Measurements from ENCODE around the gene STXBP1. TPM values are rescaled to one million over a fixed set of nuclear protein-coding genes. Genes with fewer than 3 reads are reported as not detected.
A peak's percentile ranks its signal among the peaks of the same experiment; 100 is the strongest.

The STXBP1 gene
- total and polyA plus RNA-seq, 9 of the 15 experiments (the other 6 are each of a cell fraction or from before 2014, with no cell fraction given) = 4.6 to 35.1 (median 9.7) TPM

- CTCF ChIA-PET (ENCODE audit: low intra/inter-chr PET ratio) = no interaction called here
- WGBS (ENCODE audit: insufficient coverage, low coverage, missing lambda C conversion rate) = 54% methylated on average over 10 of the region's 10 CpGs
- H3K9me1 ChIP-seq (ENCODE audit: control insufficient read depth, insufficient read depth, low read length) = no peaks in the 10 kb centered on the region
- DNase-seq (ENCODE audit: extremely low read depth in 1 of 4, low spot score in 3 of 4) (no peak), ATAC-seq (no peak), FAIRE-seq (no peak)
- no peak overlapping the region for H3K4me3 ChIP-seq
- H2AFZ ChIP-seq (ENCODE audit: low read depth, low read length) = 0 out of 2 replicates have a peak overlapping the region, but pooled peaks have one; percentile 21
- no peaks in the 10 kb centered on the region; the same call in 2 of the 3 replicates for H3K79me2 ChIP-seq (ENCODE audit: control insufficient read depth, insufficient read depth, low read length)
- H3K4me2 ChIP-seq (ENCODE audit: insufficient read depth, low read length) = no peak overlapping the region
- H3K36me3 ChIP-seq (ENCODE audit: control insufficient read depth, insufficient read depth, low read length) = no peaks in the 10 kb centered on the region
- no TSS peak for BruUV-seq (replicated peaks)
- in situ Hi-C loops (cut with MboI) (no loop called here), intact Hi-C loops (cut with micrococcal nuclease) (no loop called here)
- TF ChIP-seq POU5F1 (IDR thresholded peaks at IDR 0.05; ENCODE audit: borderline replicate concordance, low read depth, low read length, partially characterized antibody) (no peak), FOSL1 (tag; conservative IDR thresholded peaks at IDR 0.05) (no peak), THRA (IDR thresholded peaks at IDR 0.05) (no peak), KAT8 (IDR thresholded peaks at IDR 0.05; ENCODE audit: low read depth) (no peak), ZNF511 (CRISPR knock-in tag; IDR thresholded peaks at IDR 0.05) (no peak), C11orf30 (IDR thresholded peaks at IDR 0.05; ENCODE audit: low read depth) (no peak), HNRNPLL (IDR thresholded peaks at IDR 0.05; ENCODE audit: low read depth, low read length, poor library complexity, severe bottlenecking) (no peak), GATAD2B (IDR thresholded peaks at IDR 0.05; ENCODE audit: borderline replicate concordance) (no peak), SRSF9 (IDR thresholded peaks at IDR 0.05; ENCODE audit: borderline replicate concordance, low read depth, low read length) (no peak), MCM2 (IDR thresholded peaks at IDR 0.05; ENCODE audit: low read depth) (no peak), CCNT2 (IDR thresholded peaks at IDR 0.05; ENCODE audit: borderline replicate concordance, extremely low read depth, insufficient read length, low read depth, low read length) (no peak), GATA2 (CRISPR knock-in tag; IDR thresholded peaks at IDR 0.05) (no peak), ZNF316 (IDR thresholded peaks at IDR 0.05) (no peak), CREBBP (IDR thresholded peaks at IDR 0.05; ENCODE audit: low read depth, low read length) (no peak), TCF7L2 (IDR thresholded peaks at IDR 0.05; ENCODE audit: low read depth, low read length) (no peak), ZFPM2 (CRISPR knock-in tag; IDR thresholded peaks at IDR 0.05) (no peak), CEBPZ (IDR thresholded peaks at IDR 0.05; ENCODE audit: borderline replicate concordance, low read depth, low read length) (no peak), ZNF197 (CRISPR knock-in tag; IDR thresholded peaks at IDR 0.05; ENCODE audit: low read depth) (no peak)
- H3K4me1 ChIP-seq (replicated peaks in 1 of 2; ENCODE audit: control insufficient read depth in 2 of 2, insufficient read depth in 2 of 2, low read length in 2 of 2) = peaks cover 10 to 12% of the 10 kb centered on the region in 2 experiments; a peak in 2 of 5 replicates
- no peak overlapping the region for H3K9ac ChIP-seq (ENCODE audit: insufficient read depth in 1 of 2, low read depth in 2 of 2, low read length in 2 of 2)
- no peaks in the 10 kb centered on the region for H3K9me3 ChIP-seq (replicated peaks; ENCODE audit: control insufficient read depth, insufficient read depth, low read depth, low read length)
- no peak overlapping the region for H3K27ac ChIP-seq (ENCODE audit: extremely low read depth, low read depth, low read length)
- H4K20me1 ChIP-seq (replicated peaks; ENCODE audit: control insufficient read depth, insufficient read depth, low read length) = no peaks in the 10 kb centered on the region
- POLR2A ChIA-PET = interaction anchor here (0.6 to 0.7 kb wide), 2 partner anchors 235 to 279 kb away, joined by 3 read pairs; no protein-coding TSS in a partner anchor
- H3K27me3 ChIP-seq (ENCODE audit: control insufficient read depth in 2 of 2, insufficient read depth in 2 of 2, low read length in 2 of 2) = no peaks in the 10 kb centered on the region
These were observed 30.1 kb downstream of the STXBP1 start for GRCh38 chr9:127642082-127642740.

All from K562 (cell line).